GM19395 (cell line): Measurements from ENCODE around the gene PSPC1.
"Not testable (repeated sequence)": the region's sequence is repeated elsewhere in the genome, so short reads cannot be mapped to it uniquely, and the experiment has no call there.

Experiments used
- ATAC-seq: cut with Tn5 transposase; IDR thresholded peaks from one replicate; pipeline ENCODE4 v1.9.1; 2021; ENCODE audit warnings: mild to moderate bottlenecking, moderate library complexity; ENCODE audit not compliant: unreplicated experiment

Gene PSPC1, protein sequence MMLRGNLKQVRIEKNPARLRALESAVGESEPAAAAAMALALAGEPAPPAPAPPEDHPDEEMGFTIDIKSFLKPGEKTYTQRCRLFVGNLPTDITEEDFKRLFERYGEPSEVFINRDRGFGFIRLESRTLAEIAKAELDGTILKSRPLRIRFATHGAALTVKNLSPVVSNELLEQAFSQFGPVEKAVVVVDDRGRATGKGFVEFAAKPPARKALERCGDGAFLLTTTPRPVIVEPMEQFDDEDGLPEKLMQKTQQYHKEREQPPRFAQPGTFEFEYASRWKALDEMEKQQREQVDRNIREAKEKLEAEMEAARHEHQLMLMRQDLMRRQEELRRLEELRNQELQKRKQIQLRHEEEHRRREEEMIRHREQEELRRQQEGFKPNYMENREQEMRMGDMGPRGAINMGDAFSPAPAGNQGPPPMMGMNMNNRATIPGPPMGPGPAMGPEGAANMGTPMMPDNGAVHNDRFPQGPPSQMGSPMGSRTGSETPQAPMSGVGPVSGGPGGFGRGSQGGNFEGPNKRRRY

GRCh38 chr13:19782727-19783682 is at the start of gene PSPC1:
Gene PSPC1 (minus strand): TSS chr13:19782945. CDS start chr13:19782757, 188 bp downstream.
- ATAC-seq = peak; percentile 77

GRCh38 chr13:19822673-19823072 is 39.9 kb upstream of the PSPC1 start:
- no peak for ATAC-seq

GRCh38 chr13:19818223-19818842 is 35.6 kb upstream of the PSPC1 start:
- ATAC-seq = no peak

- ATAC-seq = no peak
Observed at GRCh38 chr13:19817510-19818158, 34.9 kb upstream of the PSPC1 start.

GRCh38 chr13:19817106-19817505 is 34.4 kb upstream of the PSPC1 start:
- ATAC-seq = no peak

- not testable (repeated sequence) for ATAC-seq
Observed at GRCh38 chr13:19815842-19816241, 33.1 kb upstream of the PSPC1 start.

DNA sequence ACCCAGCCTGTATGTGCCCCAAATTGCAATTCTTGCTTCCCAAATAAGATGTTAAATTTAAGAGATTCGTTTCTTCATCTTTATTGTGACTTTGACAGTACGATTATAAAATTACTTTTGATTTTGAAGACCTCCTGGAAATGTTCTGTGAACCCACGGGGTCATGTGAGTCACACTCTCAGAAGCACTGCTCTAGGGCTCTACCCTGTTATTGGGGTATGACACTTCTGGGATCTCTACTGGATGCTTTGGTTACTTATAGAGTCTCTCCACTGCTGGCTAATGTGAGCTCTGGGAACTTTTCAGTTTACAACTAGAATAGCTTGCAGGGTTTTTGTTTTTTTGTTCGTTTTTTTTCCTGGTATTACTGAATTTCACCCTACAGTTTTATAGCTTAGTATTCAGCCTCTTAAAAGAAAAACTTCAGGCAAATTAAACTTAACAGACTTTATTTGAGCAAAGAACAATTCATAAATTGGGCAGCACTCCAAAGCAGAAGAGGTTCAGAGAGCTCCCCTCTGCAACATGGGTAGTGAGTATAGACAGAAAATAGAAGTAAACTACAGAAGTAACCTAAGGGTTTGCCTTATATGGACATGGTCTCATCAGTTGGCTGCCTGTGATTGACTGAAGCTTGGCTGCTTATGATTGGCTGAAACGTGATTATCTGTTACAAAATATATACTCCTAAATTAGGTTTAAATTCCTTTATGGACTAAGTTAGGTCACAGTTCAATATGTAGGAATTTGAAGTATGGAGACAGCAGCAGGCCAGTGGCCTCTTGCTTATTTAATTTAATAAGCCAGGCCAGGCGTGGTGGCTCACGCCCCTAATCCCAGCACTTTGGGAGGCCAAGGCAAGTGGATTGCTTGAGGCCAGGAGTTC is 28.5 kb upstream of the PSPC1 start:
- ATAC-seq = no peak

GRCh38 chr13:19810151-19810550 is 27.4 kb upstream of the PSPC1 start:
- ATAC-seq = no peak

DNA sequence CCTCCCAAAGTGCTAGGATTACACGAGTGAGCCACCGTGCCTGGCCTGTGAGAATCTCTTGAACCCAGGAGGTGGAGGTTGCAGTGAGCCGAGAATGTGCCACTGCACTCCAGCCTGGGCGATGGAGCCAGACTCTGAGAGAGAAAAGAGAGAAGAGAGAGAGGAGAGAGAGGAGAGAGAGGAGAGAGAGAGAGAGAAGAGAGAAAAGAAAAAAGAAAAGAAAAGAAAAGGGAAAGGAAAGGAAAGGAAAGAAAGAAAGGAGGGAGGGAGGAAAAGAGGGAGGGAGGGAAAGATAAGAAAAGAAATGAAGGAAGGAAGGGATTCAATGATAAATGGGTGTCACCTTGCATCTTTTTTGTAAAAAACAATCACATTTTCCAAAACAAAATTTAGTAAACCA is 23.0 kb upstream of the PSPC1 start:
- no peak for ATAC-seq

GRCh38 chr13:19795956-19796355 is 13.2 kb upstream of the PSPC1 start:
- no peak for ATAC-seq

GRCh38 chr13:19794631-19795030 is 11.9 kb upstream of the PSPC1 start:
- no peak for ATAC-seq

GRCh38 chr13:19791953-19792537 is 9.3 kb upstream of the PSPC1 start:
- ATAC-seq = no peak

DNA sequence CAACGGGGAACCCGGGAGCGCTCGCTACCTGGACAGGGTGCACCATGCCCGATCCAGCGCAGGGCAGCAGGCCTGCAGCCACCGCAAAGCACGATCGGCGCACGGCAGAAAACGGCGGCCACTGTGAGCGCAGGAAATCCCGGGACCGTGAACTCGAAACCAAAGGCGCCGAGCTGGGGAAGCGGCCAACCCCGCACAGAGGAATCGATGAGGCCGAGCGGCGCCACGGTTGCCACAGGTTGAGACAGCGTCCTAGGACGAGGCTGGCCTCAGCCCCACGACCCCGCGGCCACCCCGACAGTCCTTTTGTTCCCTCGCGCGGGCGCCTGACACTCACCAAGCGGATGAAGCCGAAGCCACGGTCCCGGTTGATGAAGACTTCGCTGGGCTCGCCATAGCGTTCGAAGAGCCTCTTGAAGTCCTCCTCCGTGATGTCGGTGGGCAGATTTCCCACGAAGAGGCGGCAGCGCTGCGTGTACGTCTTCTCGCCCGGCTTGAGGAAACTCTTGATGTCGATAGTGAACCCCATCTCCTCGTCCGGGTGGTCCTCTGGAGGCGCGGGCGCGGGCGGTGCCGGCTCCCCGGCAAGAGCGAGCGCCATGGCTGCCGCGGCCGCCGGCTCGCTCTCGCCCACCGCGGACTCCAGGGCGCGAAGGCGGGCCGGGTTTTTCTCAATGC is 557 bp downstream of the PSPC1 start:
- peak; percentile 52 for ATAC-seq

DNA sequence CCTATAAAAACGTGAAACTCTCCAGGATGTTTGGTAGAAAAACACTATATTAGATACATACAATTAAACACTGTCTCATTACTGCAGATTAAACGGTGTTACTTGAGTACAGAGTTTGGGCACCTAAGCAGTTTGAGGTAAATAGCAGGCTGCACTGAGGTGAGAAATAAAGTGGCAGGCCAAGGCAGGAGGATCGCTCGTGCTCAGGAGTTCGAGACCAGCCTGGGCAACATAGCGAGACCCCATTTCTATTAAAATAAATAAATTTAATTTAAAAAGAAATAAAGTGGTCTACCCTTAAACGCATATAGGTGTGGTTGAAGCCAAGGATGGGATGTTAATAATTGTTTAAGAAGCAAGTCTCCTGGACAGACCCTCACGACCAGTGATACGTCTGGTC is 1.2 kb downstream of the PSPC1 start:
- no peak for ATAC-seq

DNA sequence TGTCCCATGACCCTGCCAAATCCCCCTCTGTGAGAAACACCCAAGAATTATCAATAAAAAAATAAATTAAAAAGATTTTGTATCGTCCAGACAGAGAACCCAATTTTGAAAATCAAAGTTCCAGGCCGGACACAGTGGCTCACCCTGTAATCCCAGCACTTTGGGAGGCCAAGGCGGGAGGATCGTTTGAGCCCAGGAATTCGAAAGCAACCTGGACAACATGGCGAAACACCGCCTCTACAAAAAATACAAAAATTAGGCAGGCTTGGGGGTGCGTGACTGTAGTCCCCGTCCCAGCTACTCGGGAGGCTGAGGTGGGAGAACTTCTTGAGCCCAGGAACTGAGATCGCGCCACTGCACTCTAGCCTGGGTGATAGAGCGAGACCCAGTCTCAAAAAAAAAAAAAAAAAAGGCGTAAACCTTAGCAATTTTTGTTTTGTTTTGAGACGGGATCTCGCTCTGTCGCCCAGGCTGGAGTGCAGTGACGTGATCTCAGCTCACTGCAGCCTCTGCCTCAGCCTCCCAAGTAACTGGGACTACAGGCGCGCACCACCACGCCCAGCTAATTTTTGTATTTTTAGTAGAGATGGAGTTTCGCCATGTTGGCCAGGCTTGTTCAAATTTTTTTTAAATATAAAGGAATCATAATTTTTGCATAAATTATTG is 1.9 kb downstream of the PSPC1 start:
- not testable (repeated sequence) for ATAC-seq

DNA sequence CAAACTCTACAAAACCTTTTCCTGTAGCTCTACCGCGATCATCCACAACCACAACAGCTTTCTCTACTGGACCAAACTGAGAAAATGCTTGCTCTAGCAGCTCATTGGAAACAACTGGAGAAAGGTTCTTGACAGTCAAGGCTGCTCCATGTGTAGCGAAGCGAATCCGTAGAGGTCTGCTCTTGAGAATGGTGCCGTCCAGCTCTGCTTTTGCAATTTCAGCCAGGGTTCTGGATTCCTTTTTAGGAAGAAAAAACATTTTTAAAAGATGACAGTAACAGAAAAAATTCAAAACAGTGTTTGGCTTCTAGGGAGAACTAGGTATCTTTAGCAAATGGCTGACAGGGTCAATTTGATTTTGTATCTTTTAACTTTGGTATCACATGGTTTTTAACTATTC is 10.4 kb downstream of the PSPC1 start:
- ATAC-seq = no peak

- no peak for ATAC-seq
Observed at GRCh38 chr13:19769854-19770253, 12.9 kb downstream of the PSPC1 start.

GRCh38 chr13:19767966-19768365 is 14.8 kb downstream of the PSPC1 start:
- ATAC-seq = no peak
